NCI-H345 (cell line): Measurements from ENCODE around the gene VENTX.
"Not testable (repeated sequence)": the region's sequence is repeated elsewhere in the genome, so short reads cannot be mapped to it uniquely, and the experiment has no call there.

Experiments used
- DNase-seq: peaks from one replicate; lab custom pipeline; 2025; lab: John Stamatoyannopoulos, UW

VENTX gene

DNA sequence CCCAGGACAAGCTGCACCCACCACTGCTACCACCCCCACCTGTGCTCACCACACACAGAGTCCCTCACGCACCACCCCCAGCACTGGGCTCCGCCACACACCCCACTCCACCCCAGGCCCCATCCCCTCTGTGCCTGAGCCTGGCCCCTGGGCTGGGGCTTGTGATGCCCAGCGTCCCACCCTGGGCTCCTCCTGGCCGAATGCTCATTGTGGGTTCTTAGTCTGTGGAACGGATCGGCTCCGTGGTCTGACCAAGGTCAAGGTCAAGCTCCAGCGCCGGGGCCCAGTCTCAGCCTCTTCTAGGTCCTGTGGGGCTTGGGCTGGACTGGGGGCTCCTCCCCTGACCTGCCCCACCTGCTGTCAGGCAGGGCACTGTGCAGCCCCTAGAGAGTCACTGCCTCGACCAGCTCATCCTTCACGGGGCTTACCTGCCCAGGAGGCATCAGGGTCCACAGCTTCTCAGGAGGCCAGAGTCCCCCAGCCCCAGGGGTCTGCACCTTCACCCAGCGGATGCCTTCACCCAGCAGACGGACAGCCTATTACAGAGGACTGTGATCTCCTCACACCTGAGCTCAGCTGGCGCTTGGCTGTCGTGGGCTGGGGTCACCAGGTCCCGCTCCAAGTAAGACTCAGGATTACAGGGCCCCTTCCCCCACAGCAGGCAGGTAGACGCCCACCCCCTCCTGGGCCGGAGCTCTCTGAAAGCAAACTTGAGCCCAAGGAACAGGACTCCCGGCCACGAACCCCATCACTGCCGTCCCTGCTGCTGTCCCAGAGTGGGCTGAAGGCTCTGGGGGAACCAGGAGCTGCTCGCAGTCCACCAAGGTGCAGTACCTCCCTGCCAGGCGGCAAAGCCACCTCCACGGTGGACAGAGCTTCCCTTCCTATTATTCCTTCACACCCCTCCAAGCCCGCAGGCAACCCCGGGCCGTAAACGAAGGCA lies 22.9 kb upstream of the VENTX start:
- DNase-seq, result no peak

DNA sequence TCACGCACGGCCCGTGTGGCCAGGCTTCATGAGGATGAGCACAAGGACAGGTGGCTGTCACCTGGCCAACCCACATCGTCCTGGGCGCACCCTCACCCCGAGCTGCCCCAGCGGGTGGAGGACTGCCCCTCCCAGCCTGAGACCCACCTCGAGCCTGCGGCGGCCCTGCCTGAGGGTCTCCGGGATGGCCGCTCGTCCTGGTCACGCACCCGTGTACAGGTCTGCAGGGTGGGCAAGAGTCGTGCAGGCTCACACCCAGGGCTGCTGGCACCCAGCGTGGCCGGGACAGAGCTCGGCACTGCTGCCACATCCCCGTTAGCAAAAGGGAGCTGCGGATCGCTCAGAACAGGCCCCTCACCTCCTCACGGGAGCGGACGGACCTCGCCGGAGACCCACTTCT lies 22.1 kb upstream of the VENTX start:
- no peak for DNase-seq

DNA sequence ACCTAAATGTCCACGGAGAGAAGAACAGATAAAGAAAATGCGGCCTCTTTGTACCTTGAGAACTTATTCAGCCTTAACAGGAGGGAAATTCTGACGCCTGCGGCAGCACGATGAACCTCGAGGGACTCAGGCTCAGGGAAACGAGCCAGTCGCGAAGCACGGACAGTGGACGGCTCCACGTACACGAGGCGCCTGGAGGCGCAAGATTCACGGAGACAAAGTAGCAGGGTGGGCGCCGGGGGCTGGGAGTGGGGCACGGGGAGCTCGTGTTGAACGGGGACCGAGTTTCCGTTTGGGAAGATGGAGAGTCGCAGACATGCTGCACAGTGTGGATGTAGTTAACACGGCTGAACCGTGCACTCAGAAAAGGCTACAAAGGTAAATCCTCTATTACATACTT lies 20.9 kb upstream of the VENTX start:
- no peak for DNase-seq

DNA sequence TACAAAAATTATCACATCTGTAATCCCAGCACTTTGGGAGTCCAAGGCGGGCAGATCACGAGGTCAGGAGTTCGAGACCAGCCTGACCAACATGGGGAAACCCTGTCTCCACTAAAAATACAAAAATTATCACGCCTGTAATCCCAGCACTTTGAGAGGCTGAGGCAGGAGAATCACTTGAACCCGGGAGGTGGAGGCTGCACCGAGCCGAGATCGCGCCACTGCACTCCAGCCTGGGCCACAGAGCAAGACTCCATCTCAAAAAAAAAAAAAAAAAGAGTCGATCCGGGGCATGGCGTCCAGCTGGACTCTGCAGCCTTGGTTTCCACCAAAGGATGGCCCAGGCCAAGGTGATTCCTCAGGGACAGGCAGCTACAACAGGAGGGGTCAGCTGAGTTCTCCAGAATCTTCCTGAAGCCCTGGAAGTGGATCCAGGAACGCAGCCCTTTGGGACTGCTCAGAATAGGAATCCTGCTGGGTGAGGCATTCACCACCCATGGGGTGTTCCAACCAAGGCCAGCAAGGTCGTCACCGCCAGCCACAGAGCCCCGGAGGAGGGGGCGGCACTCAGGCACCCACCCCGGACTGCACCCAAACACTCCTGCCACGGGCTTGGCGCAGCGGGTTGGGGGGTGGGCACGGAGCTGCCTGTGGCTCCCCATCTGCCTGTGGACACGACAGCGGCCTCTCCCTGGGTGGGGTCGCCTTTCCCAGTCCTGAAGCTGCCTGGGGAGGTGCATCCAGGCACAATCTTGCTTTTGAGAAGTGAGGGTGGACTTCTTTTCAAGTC lies 19.7 kb upstream of the VENTX start:
- DNase-seq, result no peak

DNA sequence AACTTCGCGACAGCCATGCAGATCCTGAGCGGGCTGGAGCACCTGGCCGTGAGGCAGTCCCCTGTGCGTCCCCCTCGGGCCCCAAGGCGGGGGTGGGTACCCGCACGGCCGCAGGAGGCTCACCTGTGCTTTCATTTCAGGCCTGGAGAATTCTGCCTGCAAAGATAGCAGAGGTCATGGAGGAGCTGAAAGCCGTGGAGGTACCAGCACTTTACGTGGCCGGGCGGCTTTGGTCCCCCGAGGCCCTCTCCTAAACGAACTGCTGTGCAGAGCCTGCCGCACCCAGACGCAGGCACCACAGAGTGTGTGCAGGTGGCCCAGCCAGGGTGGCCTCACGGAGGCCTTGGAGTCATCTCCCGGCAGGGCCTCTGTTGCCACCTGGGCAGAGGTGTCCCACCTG lies 18.8 kb upstream of the VENTX start:
- no peak for DNase-seq

DNA sequence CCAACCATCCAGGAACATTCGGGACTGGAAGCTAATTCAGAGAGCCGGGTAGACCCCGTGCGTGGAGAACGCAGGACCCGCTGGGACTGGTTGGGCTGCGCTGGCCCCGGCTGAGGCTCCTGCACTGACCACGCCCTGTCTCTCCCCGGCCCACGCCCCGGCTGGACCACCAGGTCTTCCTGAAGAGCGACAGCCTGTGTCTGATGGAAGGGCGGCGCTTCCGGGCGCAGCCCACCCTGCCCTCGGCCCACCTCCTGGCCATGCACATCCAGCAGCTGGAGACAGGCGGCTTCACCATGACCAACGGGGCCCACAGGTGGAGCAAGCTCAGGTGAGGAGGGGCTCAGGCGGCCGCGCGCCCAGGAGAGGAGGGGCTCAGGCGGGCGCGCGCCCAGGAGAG lies 17.9 kb upstream of the VENTX start:
- no peak for DNase-seq

DNA sequence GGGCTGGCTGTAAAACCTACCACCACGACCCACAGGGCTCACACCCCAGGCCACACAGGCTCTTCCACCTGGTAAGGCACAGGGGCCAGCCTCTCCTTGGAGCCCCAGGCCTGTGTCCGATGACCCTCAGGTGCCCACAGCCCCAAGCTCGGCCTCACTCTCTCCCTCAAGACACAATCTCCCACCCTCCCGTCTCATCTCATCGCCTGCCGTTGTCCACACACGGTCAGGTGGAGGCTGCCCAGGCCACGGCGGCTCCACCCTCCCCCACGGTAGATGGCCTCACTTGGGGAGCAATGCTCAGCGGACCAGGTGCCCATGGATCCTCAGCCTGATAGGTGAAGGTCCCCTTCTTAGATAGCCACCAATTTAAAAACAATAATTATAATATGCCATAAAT lies 16.3 kb upstream of the VENTX start:
- DNase-seq, result no peak

DNA sequence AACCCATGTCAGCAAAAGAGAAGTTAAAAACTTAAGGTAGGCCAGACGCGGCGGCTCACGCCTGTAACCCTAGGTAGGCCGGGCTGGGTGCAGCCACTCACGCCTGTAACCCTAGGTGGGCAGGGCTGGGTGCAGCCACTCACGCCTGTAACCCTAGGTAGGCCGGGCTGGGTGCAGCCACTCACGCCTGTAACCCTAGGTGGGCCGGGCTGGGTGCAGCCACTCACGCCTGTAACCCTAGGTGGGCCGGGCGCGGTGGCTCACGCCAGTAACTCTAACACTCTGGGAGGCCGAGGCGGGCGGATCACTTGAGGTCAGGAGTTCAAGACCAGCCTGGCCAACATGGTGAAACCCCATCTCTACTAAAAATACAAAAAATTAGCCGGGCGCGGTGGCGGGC lies 15.9 kb upstream of the VENTX start:
- not testable (repeated sequence) for DNase-seq

DNA sequence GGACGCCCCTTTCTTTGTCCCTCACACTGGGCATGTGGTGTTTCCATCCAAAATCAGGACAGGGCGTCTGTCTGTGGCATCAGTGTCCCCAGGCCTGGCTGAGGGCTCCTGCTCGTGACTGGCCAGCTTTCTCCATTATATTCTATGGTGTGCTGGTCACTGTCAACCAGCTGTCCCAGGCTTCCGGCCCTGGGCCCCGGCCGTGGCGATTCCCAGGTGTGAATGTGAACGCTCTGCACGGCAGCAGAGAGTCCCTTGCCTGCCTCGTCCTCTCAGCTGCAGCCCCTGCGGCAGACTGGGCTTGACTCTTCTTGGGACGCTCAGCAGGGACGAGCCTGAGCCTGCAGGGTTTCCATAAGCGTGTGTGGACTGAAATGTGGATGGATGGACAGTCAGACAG lies 13.6 kb upstream of the VENTX start:
- DNase-seq, result no peak

DNA sequence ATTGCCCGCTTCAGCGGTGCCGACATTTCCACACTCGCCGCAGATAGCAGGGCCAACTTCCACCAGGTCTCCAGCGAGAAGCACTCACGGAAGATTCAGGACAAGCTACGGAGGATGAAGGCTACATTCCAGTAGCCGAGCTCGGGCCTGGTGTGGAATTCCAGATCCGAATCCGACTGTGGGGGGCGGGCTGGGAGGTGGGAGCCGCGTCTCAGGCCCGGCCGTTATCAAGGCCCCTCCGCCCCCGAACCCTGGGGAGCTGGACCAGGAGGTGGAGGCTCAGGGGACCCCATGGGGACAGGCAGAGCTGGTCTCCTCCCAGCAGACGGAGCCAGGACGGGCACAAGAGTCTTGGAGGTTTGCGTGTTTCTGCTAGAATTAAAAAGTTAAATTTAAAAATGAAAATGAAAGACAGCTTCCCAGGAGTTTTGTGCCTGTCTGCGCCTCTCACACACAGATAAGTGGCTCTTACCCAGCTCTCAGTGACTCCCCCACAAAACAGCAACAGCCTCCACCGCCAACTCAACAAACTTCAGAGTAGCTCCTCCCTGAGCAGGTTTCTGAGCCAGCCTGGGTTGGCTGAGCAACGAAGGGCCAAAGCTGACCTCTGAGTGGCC lies 12.8 kb upstream of the VENTX start:
- DNase-seq, result no peak

DNA sequence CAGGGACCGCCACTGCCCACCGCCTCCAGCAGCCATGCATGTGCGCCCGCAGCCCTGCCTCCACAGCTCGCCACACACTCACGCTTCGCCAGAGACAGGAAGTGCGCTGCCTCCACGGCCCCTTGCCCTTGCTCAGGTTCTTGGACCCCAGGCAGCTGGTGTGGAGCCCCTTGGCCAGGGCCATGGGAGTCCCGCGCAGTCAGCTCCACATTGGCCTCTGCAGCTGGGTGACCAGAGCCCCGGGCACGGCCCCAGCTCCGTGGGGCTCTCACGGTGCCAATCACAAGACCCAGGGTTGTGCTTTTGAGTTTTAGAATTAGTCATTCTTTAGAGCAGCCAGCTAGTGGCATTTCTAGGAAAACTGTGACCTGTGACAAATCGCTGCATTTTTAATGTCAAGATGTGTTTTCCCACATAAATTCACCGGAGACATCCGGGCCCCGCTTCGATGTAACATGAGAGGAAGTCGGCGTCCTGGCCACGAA lies 11.9 kb upstream of the VENTX start:
- DNase-seq, result no peak

DNA sequence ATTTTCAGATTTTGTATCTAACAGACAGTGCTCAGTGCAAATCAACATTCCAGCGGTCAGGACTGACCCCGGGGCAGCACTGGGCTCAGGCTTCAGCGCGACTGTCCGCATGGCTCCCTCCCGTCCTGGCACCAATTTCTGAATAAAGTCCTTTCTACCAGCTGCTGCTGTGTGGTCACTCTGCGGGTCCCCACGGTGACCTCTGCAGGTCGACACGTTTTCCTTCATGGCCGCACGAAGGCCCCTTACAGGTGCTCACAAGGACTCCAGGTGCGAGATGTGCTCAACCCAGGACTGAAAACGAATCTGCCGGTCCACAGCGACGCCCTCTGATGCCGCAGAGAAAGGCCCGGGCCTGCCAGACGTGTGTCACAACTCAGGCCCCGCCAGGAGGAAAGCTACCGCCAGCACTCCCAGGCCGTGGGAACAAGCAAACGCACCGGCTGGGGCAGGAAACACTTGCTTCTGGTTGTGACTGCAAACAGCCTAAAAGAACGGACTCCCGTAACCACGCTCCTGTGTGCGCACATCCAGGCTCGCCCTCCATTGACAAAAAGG lies 11.3 kb upstream of the VENTX start:
- DNase-seq, result no peak

DNA sequence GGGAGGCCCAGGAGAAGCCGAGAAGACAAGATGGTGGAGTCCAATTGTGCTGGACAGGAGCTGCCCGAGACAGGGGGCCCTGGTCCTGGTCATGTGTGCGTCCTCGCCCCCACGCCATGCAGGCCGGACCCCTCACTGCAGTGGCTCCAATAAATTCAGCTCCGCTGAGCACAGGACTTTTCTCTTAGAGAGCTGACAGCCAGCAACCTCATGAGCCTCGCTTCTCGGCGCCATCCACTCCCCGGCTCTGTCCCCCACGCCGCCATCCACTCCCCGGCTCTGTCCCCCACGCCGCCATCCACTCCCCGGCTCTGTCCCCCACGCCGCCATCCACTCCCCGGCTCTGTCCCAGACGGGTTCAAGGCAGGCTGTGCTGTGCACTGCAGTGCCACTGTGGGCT lies 10.4 kb upstream of the VENTX start:
- no peak for DNase-seq

DNA sequence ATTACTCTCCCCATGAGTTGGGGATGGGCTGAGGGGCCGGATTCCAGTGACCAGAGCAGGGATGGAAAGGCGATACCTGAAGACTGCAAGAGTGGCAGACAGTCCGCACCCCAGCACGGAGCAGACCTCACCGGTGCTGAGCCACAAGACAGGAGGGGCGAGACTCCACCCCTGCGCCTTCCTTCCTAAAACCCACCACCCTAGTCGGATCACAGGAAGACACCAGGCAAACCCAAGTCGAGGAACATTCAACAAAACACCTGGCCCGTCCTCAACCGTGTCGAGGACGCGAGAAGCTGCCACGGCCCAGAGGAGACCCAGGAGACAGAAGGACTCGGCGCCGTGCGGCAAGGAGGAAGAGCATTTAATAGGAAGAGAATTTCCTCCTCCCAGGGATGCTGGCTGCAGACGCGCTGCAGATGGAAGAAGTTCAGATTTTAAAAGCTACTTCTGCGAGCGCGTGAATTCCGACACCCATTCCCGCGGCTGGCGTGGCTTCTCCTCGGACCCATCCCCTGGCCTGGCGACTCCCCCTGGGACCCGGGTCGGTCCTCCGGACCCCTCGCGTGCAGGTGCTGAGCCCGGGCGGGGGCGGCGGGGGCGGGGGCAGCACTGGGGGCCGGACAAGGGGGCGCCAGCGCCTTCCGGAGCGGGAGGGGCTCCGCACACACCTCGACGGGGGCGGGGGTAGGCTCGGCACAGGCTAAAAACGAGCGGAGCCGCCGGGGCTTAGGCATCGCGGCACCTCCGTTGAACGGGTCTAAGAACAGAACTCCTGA lies 8.2 kb upstream of the VENTX start:
- DNase-seq, result no peak

DNA sequence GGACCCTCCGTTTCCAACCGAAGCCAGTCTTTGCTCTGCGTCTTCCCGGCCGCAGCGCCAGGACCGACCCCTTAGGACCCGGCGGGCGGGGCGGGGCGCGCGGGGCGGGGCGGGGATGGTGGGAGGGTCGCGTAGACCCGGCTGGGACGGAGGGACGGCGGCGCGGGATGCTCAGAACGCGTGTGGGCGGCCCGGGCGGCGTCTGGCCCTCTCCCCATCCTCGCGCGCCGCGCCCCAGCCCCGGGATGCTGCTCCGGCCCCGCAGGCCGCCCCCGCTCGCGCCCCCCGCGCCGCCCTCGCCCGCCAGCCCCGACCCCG lies 7.7 kb upstream of the VENTX start, which contains the start of gene UTF1:
Gene UTF1 (plus strand): TSS at position 174 of the 318 bp plus-strand sequence. CDS start 72 bp downstream, at position 246.
- no peak for DNase-seq

DNA sequence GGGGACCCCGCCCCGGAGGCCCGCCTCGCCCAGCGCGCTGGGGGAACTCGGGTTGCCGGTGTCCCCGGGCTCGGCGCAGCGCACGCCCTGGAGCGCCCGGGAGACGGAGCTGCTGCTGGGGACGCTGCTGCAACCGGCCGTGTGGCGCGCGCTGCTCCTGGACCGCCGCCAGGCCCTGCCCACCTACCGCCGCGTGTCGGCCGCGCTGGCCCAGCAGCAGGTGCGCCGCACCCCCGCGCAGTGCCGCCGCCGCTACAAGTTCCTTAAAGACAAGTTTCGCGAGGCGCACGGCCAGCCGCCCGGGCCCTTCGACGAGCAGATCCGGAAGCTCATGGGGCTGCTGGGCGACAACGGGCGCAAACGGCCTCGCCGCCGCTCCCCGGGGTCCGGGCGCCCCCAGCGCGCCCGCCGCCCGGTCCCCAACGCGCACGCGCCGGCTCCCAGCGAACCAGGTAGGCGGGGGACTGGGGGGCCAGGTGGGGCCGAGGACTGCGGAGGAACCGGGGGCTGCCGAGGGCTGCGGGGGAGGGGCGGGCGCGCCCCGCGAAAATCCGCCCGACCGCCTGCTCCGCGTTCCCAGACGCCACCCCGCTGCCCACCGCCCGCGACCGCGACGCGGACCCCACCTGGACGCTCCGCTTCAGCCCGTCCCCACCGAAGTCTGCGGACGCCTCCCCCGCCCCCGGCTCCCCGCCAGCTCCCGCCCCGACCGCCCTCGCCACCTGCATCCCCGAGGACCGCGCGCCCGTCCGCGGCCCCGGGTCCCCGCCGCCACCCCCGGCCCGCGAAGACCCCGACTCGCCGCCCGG lies 7.1 kb upstream of the VENTX start:
- peak; percentile 27 for DNase-seq

DNA sequence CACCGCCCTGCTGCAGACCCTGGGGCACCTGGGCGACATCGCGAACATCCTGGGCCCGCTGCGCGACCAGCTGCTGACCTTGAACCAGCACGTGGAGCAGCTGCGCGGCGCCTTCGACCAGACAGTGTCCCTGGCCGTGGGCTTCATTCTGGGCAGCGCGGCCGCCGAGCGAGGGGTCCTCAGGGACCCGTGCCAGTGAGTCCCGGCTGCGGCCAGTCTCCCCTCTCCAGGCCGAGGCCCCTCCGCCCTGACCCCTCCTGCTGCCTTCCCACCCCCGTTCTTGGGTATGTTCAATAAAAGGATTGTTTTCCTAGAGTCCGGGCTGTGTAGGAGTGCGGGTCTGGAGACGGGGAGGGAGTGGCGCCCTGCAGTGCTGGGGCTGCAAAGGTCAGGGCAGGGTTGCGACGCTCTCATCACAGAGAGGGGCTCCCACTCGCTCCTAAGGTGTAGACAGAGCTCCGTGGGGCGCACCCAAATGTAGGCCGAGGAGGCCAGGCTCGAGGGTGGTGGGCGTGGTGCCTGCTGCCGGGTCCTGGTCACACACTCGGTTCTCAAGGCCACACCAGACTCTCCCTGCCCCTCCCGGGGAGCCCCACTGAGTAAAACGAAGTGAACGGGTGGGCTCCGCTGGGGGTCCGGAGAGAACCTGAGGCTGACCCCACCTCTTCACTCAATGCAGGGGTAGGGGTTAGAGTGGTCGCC lies 6.3 kb upstream of the VENTX start:
- DNase-seq, result no peak

DNA sequence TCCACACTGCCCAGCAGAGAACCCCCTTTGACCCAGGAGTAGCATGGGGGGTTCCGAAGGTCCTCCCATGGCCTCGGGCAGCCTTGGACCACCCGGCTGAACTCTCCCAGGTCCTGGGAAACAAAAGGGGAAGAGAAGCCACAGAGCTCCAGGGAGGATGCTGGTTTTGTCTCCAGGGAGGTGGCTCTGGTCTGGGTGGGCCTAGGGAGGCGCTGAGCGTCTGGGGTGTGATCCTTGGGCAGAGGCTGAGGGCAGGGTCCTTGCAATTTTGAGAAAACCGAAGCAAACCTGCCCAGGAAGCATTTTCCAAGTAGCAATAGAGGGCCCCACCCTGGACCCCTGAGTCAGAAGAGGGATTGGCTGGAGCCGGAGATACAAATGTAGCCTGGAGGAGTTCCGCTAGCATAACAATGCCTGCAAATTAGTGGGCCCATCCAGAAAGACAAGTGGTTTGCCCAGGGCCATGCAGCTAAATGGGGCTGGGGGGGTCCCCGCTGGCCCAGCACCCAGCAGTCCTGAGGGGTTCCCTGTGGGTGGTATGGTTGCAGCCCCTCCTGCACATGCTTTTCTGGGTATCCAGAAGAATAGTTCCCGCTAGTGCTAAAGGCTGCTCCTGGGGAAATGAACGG lies 5.6 kb upstream of the VENTX start:
- DNase-seq, result no peak

DNA sequence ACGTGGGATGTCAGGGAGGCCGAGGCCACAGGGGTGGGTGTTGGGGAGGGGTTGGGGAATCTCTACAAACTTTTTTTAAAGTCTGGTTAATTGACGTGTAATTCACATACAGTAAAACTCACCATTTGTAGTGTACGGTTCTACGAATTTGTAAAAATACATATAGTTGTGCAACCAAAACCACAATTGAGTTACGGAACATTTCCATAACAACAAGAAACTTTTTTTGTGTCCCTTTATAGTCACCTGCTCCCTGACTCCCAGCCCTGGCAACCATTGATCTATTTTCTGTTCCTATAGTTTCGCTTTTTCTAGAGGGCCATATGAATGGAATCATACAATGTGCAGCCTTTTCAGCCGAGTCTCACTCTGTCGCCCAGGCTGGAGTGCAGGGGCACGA lies 2.9 kb upstream of the VENTX start:
- DNase-seq, result not testable (repeated sequence)
